ENCODE data around the gene PRCD.
"Not testable (repeated sequence)": the region's sequence is repeated elsewhere in the genome, so short reads cannot be mapped to it uniquely, and the experiment has no call there.

PRCD gene

GRCh38 chr17:76504117-76504516 is 35.7 kb upstream of the PRCD start:
- DNase-seq (ENCODE audit: low spot score): no peak

GRCh38 chr17:76506408-76507345 is 33.2 kb upstream of the PRCD start:
- peak; percentile 87 for DNase-seq (ENCODE audit: low spot score)

- not testable (repeated sequence) for DNase-seq (ENCODE audit: low spot score)
These were observed 31.3 kb upstream of the PRCD start for GRCh38 chr17:76508472-76509063.

GRCh38 chr17:76510831-76511244 is 29.0 kb upstream of the PRCD start:
- no peak for DNase-seq (ENCODE audit: low spot score)

- DNase-seq (ENCODE audit: low spot score): no peak
These were observed 28.0 kb upstream of the PRCD start for GRCh38 chr17:76511668-76512365.

GRCh38 chr17:76512366-76513305 is 27.2 kb upstream of the PRCD start:
- DNase-seq (ENCODE audit: low spot score): no peak

- DNase-seq (ENCODE audit: low spot score): no peak
These were observed 26.5 kb upstream of the PRCD start for GRCh38 chr17:76513306-76513692.

GRCh38 chr17:76514355-76514754 is 25.5 kb upstream of the PRCD start:
- DNase-seq (ENCODE audit: low spot score): not testable (repeated sequence)

GRCh38 chr17:76515274-76515949 is 24.4 kb upstream of the PRCD start:
- peak; percentile 98 for DNase-seq (ENCODE audit: low spot score)

- DNase-seq (ENCODE audit: low spot score): no peak
These were observed 22.2 kb upstream of the PRCD start for GRCh38 chr17:76517638-76518038.

GRCh38 chr17:76519048-76519966 is 20.5 kb upstream of the PRCD start:
- DNase-seq (ENCODE audit: low spot score): no peak

GRCh38 chr17:76521262-76521661 is 18.6 kb upstream of the PRCD start:
- DNase-seq (ENCODE audit: low spot score): no peak

GRCh38 chr17:76521683-76522082 is 18.2 kb upstream of the PRCD start:
- not testable (repeated sequence) for DNase-seq (ENCODE audit: low spot score)

GRCh38 chr17:76523084-76524037 is 16.5 kb upstream of the PRCD start:
- DNase-seq (ENCODE audit: low spot score): peak; percentile 79

GRCh38 chr17:76524598-76525512 is 15.0 kb upstream of the PRCD start:
- DNase-seq (ENCODE audit: low spot score): no peak

- not testable (repeated sequence) for DNase-seq (ENCODE audit: low spot score)
These were observed 14.4 kb upstream of the PRCD start for GRCh38 chr17:76525513-76525833.

GRCh38 chr17:76527016-76527415 is 12.8 kb upstream of the PRCD start:
- DNase-seq (ENCODE audit: low spot score): not testable (repeated sequence)

Measured in AG08395 (cell line).